GM20000 (cell line): ENCODE measurements around the gene FAM72A.
"Not testable (repeated sequence)": the region's sequence is repeated elsewhere in the genome, so short reads cannot be mapped to it uniquely, and the experiment has no call there.

Experiments
- DNase-seq: peaks from one replicate; pipeline ENCODE4 v3.0.0; 2012; ENCODE audit warnings: low spot score
- CTCF ChIP-seq: IDR thresholded peaks from 2 replicates; pipeline ENCODE4 v1.5.1; 2012; ENCODE audit warnings: mild to moderate bottlenecking, control low read depth; ENCODE audit errors: extremely low read depth, missing control alignments

The FAM72A gene

GRCh38 chr1:206169794-206170193 lies 32.8 kb downstream of the FAM72A start:
- DNase-seq, result not testable (repeated sequence)

GRCh38 chr1:206167350-206168029 lies 35.1 kb downstream of the FAM72A start:
- not testable (repeated sequence) for DNase-seq

- TF ChIP-seq CTCF, result no peak
- no peak for DNase-seq
These were observed 56.8 kb downstream of the FAM72A start for GRCh38 chr1:206145771-206146290.

- DNase-seq, result no peak
- TF ChIP-seq CTCF, result no peak
These were observed 58.0 kb downstream of the FAM72A start for GRCh38 chr1:206144605-206145004.

GRCh38 chr1:206143537-206144172 lies 59.0 kb downstream of the FAM72A start:
- DNase-seq, result no peak
- no peak for TF ChIP-seq CTCF

GRCh38 chr1:206142770-206143169 lies 59.9 kb downstream of the FAM72A start:
- no peak for TF ChIP-seq CTCF
- DNase-seq, result no peak

GRCh38 chr1:206142011-206142410 lies 60.6 kb downstream of the FAM72A start:
- no peak for DNase-seq
- no peak for TF ChIP-seq CTCF

- no peak for TF ChIP-seq CTCF
- no peak for DNase-seq
These were observed 66.4 kb downstream of the FAM72A start for GRCh38 chr1:206136241-206136640.
